Pulmonary artery endothelial cell (primary cell): ENCODE results near the gene IGSF3. TPM values are rescaled to one million over a fixed set of nuclear protein-coding genes. Genes with fewer than 3 reads are reported as not detected.

Source experiments
- DNase-seq: peaks from one replicate; pipeline ENCODE4 v3.0.0-alpha.2; 2011; ENCODE audit warnings: low read depth, low spot score
- total RNA-seq: library from RNA; depleted of rRNA; stranded (reverse); fragments of >200 nt; gene quantifications from 2 replicates; pipeline ENCODE4 v1.2.3, GENCODE V29; 2014

Gene IGSF3
- total RNA-seq, 1 donor from 2014 or later, result 0.33 TPM

DNA sequence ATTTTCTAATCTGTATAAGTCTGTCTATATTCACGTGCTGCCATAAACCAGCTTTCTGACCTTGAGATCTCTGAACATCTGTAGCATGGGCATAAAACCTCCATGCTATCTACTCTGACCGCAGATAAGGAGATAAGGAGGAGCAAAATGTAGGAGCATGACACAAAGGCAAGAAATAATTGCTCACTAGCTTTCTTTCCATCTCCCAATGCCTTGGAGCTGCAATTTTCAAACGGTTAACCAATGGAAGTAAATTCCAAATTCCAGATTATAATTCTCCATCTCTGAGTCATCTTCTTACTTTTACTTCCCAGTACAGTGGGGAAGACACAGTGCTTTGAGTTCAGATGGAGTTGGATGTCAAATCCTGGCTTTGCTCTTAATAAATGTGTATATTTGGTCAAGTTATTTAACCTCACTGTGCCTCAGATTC is 138.3 kb downstream of the IGSF3 start:
- no peak for DNase-seq

DNA sequence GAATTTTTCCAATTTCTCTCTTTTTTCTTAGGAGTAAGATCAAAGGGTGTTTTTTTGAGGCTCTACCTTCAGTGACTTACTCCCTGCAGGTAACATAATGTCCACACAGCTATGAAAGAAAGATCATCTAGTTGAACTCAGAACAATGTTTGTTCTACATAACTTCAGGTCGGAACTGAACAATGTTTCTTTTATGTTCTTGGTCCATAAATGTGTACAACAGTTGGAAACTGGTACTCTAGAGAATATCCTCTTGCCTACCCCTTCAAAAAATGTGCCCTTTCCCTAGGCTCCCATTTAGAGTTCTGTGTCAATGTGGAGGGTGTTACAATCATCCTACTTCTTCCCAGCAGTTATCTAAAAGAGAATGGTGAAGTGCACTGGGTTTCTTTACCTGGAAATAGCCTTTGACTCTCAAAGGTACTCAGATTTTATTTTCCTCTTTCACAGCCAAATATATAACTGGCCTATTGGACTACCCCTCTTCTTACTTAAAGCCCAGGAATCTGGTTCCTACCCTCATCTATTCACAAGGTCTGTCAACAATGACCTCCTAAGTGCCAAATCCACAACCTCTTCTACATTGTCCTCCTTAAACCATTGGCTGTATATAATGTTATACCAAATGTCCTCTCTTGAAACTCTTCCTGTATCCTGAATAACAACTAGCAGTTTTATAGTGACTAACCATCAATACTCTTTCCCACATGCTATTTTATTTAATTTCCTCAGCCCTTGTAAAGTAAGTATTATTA is 139.0 kb downstream of the IGSF3 start:
- DNase-seq, result no peak

- no peak for DNase-seq
These were observed 142.1 kb downstream of the IGSF3 start for GRCh38 chr1:116525440-116525839.

Other genes starting within 250 kb of the IGSF3 start
- gene CD58, start 96.7 kb downstream of the IGSF3 start, total RNA-seq, result 17.5 and 18.1 TPM in 2 replicates
- not detected in 2 replicates for gene CD2, start 86.7 kb upstream of the IGSF3 start, total RNA-seq
- 59.4 and 68.5 TPM in 2 replicates for gene PTGFRN, start 242.2 kb upstream of the IGSF3 start, total RNA-seq